ENCODE results near the gene TMEM156.
"Not testable (repeated sequence)": the region's sequence is repeated elsewhere in the genome, so short reads cannot be mapped to it uniquely, and the experiment has no call there.

The TMEM156 gene

GRCh38 chr4:38967260-38968095, 64.7 kb downstream of the TMEM156 start:
- Histone ChIP-seq H3K9me3 (ENCODE audit: severe bottlenecking) (peaks cover 4% of the 10 kb centered on the region), H3K27me3 (ENCODE audit: insufficient read depth, low read depth, severe bottlenecking) (no peaks in the 10 kb centered on the region), H3K4me3 (ENCODE audit: low read depth, low read length) (no peak overlapping the region), H3K27ac (0 out of 2 replicates have a peak overlapping the region, but pooled peaks have one; percentile 3), H3K36me3 (no peaks in the 10 kb centered on the region)
- DNase-seq, result no peak
- TF ChIP-seq CTCF (IDR thresholded peaks at IDR 0.05; ENCODE audit: low read depth, low read length), result no peak

- Histone ChIP-seq H3K27ac (no peak overlapping the region), H3K4me3 (ENCODE audit: low read depth, low read length) (no peak overlapping the region), H3K9me3 (ENCODE audit: severe bottlenecking) (peaks cover 4% of the 10 kb centered on the region), H3K27me3 (ENCODE audit: insufficient read depth, low read depth, severe bottlenecking) (no peaks in the 10 kb centered on the region), H3K36me3 (no peaks in the 10 kb centered on the region)
- no peak for TF ChIP-seq CTCF (IDR thresholded peaks at IDR 0.05; ENCODE audit: low read depth, low read length)
- no peak for DNase-seq
Measured at GRCh38 chr4:38965866-38966265, 66.3 kb downstream of the TMEM156 start.

GRCh38 chr4:38964942-38965775, 67.0 kb downstream of the TMEM156 start:
- Histone ChIP-seq H3K4me3 (ENCODE audit: low read depth, low read length) (no peak overlapping the region), H3K27me3 (ENCODE audit: insufficient read depth, low read depth, severe bottlenecking) (no peaks in the 10 kb centered on the region), H3K9me3 (ENCODE audit: severe bottlenecking) (peaks cover 4% of the 10 kb centered on the region), H3K27ac (no peak overlapping the region), H3K36me3 (no peaks in the 10 kb centered on the region)
- TF ChIP-seq CTCF (IDR thresholded peaks at IDR 0.05; ENCODE audit: low read depth, low read length), result no peak
- DNase-seq, result no peak

GRCh38 chr4:38959248-38959647, 73.0 kb downstream of the TMEM156 start:
- not testable (repeated sequence) for H3K27me3 ChIP-seq (ENCODE audit: insufficient read depth, low read depth, severe bottlenecking); DNase-seq; H3K27ac ChIP-seq; H3K9me3 ChIP-seq (ENCODE audit: severe bottlenecking); H3K4me3 ChIP-seq (ENCODE audit: low read depth, low read length); H3K36me3 ChIP-seq

- no peak for DNase-seq
- TF ChIP-seq CTCF (IDR thresholded peaks at IDR 0.05; ENCODE audit: low read depth, low read length), result no peak
- H3K27me3 ChIP-seq (ENCODE audit: insufficient read depth, low read depth, severe bottlenecking), result no peaks in the 10 kb centered on the region
- peaks cover 3% of the 10 kb centered on the region for H3K9me3 ChIP-seq (ENCODE audit: severe bottlenecking)
- no peak overlapping the region for H3K4me3 ChIP-seq (ENCODE audit: low read depth, low read length)
- H3K27ac ChIP-seq, result no peak overlapping the region
- no peaks in the 10 kb centered on the region for H3K36me3 ChIP-seq
Measured at GRCh38 chr4:38958453-38959190, 73.6 kb downstream of the TMEM156 start.

GRCh38 chr4:38957893-38958292, 74.3 kb downstream of the TMEM156 start:
- DNase-seq, result no peak
- H3K27ac ChIP-seq, result no peak overlapping the region
- no peaks in the 10 kb centered on the region for H3K36me3 ChIP-seq
- peaks cover 3% of the 10 kb centered on the region for H3K9me3 ChIP-seq (ENCODE audit: severe bottlenecking)
- no peaks in the 10 kb centered on the region for H3K27me3 ChIP-seq (ENCODE audit: insufficient read depth, low read depth, severe bottlenecking)
- H3K4me3 ChIP-seq (ENCODE audit: low read depth, low read length), result no peak overlapping the region
- TF ChIP-seq CTCF (IDR thresholded peaks at IDR 0.05; ENCODE audit: low read depth, low read length), result no peak
